Activated T-cell treated with anti-CD3 and anti-CD28 coated beads for 1 hour (primary cell): Measurements from ENCODE around the gene ABTB2.

ENCODE experiments used
- DNase-seq: peaks from one replicate; pipeline ENCODE4 v3.0.0-alpha.2; 2020; ENCODE audit warnings: low read depth

ABTB2 gene

DNA sequence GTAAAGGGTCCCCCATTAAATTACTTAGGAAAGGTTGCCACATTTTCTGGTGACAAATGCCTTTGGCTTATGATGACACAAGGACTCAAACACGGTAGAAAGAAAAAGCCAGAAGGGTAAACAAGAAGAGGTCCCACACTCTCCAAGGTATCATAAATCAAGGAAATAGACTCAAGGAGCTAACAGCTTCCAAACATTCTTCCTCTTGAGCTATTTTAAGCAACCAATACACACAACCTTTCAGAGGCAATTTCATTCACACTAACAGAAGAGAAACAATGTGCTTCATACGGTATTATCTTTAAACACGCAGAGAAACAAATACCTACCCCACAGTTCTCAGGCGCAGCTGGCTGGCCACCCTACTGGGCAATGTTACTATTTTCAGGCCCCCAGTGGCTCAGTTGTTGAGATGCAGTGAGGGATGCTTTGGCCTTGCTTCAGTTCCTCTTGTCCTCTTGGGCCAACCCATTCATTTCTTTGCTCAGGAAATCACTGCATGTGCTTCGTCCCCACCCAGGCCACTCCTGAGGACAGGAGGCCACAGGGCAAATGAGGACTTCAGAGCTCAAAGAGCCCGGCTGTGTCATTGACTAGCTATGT is 15.8 kb downstream of the ABTB2 start:
- DNase-seq, result no peak

DNA sequence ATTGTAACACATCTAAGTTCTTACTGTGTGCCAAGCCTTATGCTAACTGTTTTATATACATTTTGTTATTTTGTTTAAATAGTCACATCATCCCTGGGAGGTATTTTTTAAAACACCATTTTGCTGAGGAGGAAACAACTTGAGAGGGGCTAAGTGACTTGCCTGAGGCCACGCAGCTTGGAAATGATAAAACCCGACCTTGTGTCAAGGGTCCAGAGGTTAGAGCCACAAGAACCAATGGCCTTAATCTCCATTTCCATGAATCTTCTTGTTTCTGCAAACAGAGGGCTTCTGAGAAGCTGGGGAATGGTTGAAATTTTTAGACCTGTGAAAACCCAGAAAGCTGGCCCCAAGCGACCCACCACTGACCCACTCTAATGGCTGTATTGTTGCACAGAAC is 16.7 kb downstream of the ABTB2 start:
- DNase-seq, result no peak

DNA sequence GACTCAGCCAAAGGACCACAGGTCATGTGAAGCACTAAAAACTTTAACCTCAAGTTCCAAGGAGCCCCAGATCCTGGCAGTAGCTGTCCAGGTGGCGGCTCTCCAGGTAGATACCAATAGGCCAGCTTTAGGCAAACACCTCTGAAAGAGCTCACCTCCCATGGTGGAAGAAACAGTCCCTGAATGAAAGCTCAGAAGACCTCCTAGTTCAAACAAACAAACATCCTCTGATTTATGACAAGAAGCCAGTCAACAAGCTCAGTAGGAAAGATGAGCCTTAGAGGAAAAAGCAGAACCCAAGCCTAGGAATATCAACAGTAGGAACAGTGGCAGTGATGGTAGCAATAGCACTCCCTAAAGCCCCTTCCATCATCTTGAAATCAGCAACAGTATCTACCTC is 17.2 kb downstream of the ABTB2 start:
- no peak for DNase-seq

DNA sequence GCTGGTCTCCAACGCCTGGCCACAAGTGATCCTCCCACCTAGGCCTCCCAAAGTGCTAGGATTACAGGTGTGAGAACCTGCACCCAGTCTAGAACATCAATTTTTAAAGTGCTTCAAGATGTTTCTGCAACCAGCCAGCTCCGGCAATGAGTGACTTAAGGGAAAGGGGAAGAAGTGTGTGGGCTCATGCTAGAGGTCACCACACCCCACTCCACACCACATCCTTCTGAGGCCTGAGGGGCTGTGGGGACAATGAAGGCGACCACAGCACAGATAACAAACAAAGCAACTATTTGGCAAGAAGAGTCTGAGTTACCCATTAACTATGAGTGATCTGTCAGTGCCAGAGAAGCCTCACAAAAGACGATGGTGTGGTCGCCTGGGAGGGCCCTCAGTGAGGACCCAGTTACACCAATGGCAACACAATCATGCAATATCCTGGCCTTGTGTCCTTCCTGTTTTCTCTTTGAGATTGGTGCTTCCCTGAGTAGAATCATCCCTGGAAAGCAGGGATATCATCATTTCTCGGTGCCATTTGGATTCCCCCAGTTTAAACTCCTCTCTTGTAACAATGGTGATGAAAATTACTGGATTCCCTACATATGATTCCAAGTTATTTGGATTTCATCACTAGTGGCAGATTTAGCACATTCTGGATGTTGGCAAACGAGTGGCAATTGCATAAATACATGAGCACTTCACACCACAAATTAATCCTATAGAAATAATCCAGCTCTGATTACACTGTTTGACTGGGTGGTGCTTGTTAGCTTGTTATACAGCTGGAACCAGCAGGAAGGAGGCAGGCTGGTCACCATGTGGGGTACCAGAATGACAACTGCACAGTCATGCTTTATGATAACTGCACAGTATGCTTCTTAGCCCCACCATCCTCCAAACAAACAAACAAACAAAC is 18.4 kb downstream of the ABTB2 start:
- no peak for DNase-seq

DNA sequence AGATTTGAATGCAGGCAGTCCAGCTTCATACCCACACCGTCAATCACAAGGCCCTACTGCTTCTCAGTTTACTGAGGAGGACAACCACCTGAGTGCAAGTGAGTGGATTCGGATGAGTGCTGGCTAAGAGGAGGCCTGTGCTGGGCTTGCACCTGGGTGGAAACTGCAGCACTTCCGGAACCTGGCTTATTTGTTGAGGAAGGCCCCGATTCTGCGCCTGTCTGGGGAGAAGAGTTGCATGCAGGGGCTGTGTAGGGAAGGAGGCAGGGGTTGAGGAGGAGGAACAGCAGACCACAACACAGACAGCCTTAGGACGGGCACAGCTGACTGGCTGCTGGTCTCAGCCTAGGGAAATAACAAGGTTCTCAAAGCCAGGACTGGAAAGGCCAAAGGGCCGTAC is 20.8 kb downstream of the ABTB2 start:
- DNase-seq, result no peak

DNA sequence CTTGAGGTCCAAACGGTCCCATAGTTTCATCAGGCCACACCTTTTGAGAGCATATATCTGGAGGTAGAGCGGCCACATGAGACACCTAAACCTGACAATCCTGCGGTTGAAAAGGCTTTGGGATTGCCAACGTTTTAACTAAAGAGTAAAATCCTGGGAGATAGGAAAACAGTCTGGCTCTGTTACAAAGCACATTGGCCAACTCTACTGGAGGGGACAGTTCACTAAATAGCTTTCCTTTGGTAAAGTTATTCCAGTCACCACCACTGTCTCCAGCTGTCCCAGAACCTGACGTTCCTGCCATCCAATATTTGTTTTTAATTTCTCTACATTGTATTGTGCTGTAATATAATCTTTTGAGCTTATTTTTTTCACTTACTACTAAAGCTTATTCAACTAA is 22.0 kb downstream of the ABTB2 start:
- DNase-seq, result no peak

DNA sequence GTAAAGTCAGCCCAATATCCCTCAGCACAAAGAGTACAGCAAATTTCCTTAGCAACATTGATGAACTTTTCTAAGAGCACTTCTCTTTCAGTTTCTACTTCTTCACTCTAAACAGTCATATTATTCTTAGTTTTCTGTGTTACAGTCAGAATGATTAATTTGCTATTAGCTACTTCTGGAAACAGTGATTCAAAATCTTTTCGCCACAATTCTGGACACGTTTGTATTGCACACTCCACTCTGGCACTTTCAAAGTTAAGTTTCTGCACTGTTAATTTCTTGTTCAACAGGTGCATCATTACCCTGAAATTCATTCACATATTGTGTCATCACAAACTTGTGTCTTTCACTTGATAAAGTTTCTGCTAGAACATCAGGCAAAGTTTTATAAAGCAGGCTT is 22.5 kb downstream of the ABTB2 start:
- no peak for DNase-seq

DNA sequence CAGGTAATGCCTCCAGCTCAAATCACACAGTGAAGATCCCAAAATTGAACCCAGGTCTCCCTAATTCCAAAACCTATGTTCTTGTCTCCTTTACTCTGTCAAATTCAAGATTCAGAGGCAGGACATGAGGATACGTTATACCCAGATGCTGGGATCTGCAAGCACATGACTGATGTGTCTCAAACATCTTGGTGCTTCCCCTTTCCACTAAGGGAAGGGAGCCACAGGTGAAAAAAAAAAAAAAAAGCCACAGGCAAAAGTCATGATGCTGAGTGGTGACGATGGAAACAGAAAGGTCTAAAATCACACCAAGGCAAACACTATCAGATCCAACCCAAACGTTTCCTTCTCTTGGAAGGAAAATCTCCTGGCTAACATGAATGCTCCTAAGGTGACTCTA is 24.0 kb downstream of the ABTB2 start:
- no peak for DNase-seq

DNA sequence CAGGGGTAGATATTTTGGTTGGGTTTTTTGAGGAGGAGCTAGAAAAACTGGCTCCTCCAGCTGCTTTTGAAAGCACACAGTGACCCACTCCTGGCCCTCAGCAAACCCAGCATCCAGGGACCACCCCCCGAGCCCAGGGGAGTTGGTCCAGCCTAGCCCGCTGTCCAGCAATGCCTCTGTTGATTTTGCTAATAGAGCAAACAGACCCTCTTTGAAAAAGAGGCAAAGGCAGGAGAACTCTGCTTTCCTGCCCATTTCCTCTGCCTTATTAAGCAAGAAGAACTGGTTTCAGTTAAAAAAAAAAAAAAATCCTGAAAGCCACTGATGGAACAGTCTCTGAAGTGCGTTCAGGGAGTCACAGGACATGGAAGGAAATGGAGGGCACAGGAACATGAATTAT is 25.3 kb downstream of the ABTB2 start:
- no peak for DNase-seq

DNA sequence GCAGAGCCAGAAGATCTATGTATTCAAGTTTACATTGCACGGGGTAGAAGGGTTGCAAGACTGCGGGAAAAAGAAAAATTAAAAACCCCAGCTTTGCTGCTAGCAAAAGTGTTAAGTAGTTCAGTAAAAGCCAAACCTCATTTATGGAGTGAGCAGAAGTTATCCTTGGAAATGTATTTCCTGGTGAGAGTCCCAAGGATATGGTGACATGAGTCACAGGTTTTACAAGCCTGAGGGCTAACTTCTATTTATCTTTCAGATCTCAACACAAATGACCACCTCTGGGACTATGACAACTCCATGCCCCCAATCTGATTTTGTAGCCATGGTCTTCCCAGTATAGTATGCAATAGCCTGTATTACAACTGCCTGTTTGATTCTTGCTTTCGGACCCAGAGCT is 26.1 kb downstream of the ABTB2 start:
- no peak for DNase-seq

DNA sequence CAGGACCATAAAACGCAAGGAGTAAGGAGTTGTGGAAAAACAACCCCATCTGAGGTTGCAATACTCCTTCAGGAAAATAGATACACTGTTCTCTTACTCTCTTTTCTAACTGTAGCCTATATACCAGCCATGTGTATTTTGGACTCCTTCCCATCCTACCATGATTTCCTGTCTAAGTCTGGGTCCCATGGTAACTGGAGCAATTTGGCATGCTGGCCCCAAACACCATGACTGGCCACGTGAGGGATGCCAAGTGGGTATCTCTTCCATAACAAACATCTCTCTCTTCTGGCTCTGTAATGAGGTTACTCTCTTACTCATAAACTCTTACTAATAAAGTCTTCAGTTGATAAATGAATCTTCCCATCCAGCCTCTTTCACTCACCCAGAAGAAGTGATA is 26.5 kb downstream of the ABTB2 start:
- DNase-seq, result no peak

DNA sequence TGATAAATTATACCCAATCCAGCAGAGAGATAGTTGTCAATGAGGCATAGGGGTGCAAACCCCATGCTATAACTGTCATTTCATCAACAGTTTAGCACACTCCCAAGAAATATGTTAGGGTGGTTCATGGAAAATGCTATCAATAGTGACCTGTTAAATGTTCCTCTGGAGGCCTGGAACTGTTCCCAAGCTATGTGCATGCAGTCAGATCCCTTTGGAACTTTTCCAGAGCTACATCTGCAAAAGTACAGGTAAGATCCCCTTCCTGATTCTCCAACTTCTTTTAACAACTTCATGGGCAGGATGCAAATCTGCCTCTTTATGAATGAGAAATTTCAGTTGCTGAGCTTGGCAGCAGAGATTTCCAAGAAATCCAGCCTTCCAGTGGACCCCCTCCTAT is 27.2 kb downstream of the ABTB2 start:
- no peak for DNase-seq

DNA sequence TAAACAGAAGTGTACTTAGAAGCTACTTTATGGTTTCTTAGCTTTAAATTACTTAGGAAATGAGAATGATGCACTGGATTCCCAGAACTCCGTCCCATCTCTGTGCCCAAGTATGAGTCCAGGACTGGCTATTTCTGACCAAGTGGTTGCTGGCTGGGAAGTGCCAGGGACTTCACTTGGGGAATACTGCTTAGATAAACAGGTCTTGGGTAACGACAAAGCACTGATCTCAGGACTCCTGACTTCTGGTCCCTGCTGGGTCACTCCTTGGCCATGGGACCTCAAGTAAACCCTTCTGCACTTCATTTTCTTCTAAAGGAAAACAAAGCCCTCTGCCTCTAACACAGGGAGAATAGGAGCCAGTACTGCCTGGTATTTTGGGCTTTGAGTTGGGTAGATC is 27.9 kb downstream of the ABTB2 start:
- DNase-seq, result no peak

DNA sequence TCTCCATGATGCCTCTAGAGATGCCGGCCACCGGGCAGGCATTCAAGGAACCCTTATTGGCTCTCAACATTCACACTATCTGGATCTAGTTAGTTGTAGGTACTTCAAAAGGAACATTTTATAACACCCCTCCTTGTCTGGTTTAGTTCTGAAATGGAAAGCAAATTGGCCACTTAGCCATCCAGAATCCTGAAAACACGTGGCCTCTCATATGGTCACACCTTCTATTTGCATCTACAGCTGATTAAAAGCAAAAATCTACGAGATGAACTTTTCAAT is 29.2 kb downstream of the ABTB2 start:
- no peak for DNase-seq

DNA sequence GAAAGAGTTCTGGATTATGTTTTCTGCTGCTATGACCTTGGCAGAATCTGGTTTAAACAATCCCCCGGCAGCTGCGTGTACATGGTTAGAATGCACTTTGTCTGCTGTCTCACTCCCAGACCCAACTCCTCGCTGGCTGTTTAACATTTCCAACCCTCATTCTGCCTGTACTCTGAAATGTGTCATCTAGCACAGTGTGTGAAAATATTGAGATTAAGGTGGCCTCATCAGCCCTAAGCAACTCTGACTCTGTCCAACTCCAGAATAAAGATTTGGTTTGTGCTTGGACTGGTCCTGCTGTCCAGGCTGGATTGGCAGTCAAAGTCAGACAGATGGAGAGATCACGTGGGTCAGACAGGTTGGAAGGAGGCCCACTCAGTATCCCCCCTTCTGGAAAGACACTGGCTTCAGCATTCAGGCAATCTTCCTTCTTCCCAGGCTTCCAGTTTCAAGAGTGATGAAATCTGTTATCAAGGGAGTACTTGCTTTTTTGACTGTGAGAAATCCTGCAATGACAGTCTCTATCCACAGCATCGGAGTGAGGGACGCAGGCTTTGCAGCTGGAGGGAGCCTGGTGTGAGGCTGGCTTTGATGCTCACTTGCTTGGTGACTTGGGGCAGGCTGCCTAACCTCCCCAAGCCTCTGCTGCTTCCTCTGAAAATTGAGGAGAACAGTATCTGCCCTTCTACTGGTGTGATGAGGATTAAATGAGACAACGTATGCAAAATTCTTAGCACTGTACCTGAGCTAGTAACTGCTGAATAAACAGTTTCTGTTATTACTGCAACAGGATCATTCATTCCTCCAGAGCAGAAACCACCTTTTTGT is 29.8 kb downstream of the ABTB2 start:
- DNase-seq, result no peak

DNA sequence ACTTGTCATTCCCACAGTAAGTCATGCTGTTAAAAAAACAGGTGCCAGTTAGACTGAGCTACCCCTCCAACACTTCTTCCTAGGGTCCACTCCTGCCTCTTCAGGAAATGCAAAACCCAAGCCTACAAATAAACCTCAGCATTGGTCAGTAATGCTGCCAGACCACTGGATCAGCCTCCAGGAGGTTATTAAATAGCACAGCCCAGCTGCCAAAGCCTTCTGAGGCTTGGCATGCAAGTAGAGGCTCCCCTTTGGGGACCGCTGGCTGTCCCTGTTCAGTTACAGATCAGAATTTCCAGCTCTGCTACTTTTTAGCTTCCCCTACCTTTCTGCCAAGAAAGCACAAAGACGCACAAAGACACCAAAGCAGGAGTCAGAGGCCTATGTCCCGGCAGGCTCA is 33.3 kb downstream of the ABTB2 start:
- no peak for DNase-seq

DNA sequence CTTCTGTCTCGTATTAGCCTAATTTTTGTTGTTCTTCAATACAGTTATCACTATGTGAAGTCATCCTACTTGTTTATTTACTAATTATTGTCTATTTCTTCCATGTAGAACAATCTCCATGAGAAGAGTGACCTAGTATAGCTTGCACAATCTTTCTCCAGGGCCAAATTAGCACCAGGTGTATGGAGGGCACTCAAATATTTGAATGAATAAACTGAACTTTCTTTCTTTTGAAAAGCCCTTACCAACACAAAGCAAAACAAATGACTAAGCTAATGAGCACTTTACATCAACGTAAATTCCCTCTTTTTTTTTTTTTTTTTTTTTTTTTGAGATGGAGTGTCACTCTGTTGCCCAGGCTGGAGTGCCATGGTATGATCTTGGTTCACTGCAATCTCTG is 34.2 kb downstream of the ABTB2 start:
- no peak for DNase-seq

DNA sequence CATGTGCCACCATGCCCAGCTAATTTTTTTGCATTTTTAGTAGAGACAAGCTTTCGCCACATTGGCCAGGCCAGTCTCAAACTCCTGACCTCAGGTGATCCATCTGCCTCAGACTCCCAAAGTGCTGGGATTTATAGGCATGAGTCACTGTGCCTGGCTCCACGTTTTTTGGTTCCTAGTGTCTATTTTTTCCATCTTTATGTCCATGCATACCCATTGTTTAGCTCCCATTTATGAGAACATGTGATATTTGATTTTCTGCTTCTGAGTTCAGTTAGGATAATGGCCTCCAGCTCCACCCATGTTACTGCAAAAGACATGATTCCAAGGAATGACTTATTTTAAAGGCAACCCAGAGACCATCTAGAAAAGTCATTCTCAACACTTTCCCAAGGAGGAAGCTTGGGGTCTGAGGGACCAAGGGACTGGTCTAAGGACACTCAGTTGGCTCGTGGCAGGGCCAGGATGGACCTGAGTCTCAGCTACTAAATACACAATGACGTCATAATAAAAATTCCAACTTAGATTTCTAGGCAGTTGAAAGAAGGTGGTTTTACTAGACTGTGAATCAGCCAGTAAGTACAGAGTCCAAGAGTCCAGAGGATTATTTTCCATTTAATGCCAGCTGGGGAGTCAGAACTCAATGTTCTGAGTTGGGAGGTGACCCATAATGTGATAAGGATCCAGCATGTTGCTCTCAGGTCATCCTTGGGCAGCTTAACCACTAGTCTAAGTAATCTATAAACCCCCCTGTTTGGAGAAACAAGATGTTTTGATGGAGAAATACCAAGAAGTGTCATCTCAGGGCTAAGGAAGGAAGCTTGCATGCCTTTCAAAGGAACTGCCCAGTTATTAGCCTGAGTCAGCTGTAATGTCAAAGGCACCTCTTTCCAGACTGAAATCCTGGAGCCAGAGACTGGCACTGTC is 39.4 kb downstream of the ABTB2 start:
- DNase-seq, result no peak

DNA sequence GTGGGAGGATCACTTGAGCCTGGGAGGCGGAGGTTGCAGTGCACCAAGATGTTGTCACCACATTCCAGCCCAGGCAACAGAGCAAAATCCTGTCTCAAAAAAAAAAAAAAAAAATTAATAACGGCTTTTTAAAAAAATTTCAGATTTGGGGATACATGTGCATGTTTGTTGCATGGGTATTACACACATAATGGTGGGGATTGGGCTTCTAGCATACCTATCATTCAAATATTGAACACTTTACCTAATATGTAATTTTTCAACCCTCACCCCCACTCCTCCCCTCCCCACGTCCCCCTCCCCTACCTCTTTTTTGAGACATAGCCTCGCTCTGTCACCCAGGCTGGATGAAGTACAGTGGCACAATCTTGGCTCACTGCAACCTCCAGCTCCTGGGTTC is 40.1 kb downstream of the ABTB2 start:
- DNase-seq, result no peak

DNA sequence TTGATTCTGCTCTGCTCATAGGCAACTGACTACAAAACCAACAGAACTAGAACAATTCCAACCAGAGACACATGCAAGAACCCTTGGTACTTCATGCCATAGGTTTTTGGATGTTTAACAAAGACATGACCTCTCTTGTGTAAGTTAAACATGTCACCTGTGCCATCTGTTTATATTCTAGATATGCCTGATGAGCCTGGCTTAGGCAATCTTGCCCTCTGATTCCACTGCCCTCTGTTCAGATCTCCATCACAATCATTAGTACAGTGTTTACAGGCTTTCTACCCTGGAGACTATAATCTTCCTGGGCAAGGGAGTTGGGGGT is 40.8 kb downstream of the ABTB2 start:
- no peak for DNase-seq

DNA sequence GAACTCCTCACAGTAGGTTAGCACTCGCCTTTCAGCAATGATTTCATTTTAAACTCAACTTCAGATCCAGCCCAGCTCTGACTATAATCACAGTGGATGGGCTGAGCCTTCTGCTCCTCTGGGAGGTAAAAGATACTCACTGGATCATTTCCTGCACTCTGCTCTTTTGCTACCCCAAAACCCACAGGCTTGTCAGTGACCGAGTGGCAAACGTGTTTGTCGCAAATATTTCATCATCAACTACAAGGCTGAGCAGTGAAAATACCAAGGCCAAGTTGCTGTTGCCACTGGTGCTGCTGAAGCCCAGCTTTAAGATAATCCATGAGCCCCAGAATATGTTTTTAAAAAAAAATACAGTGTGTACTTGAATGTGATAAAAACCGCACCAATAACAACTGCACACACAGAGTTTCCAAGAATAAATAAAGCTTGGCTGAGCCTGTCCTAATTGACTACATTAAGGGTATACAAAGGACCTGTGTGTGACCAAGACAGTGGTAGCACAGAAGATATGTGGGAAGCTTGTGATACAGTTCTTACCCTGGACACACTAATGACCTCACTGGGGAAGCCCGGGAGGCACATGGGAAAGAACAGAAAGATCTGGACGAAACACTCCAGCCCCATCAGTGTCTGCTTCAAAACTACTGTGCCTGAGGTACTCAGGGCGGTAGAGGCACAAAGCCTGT is 41.3 kb downstream of the ABTB2 start:
- no peak for DNase-seq

DNA sequence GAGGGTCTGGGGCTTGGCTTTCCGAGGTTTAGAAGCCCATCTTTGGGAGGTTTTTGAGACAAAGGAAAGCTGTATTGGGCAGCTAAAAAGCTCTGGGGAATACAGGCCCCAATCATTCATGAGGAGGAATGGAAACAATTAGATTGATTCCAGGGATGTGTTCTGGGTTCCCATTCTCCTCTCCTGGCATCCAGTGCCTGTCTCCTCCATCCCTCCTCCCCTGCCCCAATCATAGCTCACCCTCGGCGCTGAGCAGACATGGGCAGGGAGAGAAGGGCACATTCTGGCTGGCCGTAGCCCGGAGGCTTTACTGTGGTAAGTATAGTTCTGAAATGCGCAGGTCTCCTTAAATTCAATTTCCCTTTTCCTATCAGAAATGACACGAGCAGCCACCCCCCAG is 42.4 kb downstream of the ABTB2 start:
- DNase-seq, result no peak
